ENCODE measurements around the gene THAP5.

DNA sequence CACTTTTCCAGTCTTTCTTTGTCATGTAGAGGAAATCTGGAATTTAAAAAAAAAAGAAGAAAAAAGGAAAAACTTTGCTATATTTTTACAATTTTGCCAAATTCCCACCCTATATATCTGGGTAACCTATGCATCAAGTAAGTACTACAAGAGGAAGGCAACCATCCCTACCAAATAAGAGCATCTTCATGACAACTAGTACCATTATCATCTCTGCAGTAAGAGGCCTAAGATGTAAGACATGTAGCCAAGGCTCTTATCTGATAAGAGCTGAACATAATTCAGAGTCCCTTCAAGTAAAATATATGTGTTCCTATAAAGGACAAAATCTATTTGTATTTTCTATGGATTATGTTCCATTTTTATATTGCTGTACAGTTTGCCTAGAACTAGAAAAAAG, 3.5 kb downstream of the THAP5 start:
- TF ChIP-seq HOXB5 (CRISPR knock-in tag; IDR thresholded peaks at IDR 0.05) (no peak), RFX5 (IDR thresholded peaks at IDR 0.05) (no peak), CEBPB (IDR thresholded peaks at IDR 0.05) (no peak), HDAC2 (IDR thresholded peaks at IDR 0.05) (no peak), EHMT2 (IDR thresholded peaks at IDR 0.05; ENCODE audit: low read depth) (no peak), POLR2AphosphoS2 (conservative IDR thresholded peaks at IDR 0.05; ENCODE audit: low read length) (no peak)
- TF ChIP-seq, protein P1, sequence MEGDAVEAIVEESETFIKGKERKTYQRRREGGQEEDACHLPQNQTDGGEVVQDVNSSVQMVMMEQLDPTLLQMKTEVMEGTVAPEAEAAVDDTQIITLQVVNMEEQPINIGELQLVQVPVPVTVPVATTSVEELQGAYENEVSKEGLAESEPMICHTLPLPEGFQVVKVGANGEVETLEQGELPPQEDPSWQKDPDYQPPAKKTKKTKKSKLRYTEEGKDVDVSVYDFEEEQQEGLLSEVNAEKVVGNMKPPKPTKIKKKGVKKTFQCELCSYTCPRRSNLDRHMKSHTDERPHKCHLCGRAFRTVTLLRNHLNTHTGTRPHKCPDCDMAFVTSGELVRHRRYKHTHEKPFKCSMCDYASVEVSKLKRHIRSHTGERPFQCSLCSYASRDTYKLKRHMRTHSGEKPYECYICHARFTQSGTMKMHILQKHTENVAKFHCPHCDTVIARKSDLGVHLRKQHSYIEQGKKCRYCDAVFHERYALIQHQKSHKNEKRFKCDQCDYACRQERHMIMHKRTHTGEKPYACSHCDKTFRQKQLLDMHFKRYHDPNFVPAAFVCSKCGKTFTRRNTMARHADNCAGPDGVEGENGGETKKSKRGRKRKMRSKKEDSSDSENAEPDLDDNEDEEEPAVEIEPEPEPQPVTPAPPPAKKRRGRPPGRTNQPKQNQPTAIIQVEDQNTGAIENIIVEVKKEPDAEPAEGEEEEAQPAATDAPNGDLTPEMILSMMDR (IDR thresholded peaks at IDR 0.05) = no peak
- TF ChIP-seq, protein P2, sequence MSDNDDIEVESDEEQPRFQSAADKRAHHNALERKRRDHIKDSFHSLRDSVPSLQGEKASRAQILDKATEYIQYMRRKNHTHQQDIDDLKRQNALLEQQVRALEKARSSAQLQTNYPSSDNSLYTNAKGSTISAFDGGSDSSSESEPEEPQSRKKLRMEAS (IDR thresholded peaks at IDR 0.05) = no peak
